Measurements from ENCODE around the gene FADS1.

FADS1 gene

DNA sequence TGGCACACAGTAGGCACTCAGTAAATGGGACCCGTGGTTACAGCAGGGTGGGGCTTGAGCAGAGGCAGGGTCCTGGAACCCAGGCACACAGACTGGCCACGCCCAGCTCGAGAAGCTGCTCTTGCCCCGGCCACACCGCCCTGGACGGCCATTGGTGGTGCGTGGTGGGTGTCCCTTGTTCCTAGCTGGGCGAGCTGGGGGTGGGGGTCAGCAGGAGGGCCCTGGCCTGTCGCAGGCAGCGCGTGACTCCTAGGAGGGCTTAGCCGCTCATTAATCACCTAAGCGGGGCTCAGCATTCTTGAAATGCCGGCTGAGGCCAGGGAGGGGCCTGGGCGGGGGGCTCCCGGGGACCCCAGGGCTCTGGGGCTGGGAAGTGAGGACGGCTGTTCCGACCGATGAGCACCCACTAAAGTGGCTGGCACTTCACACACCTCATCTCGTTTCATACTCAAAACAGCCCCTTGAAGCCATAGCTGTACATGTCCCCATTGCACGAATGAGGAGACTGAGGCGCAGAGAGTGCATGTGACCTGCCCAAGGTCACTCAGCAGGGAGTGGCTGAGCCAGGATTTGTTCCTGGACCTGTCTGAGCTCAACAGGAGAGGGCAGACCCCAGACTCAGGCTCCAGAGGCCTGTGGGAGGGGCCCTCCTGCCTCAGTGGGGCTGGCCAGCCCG, 52.7 kb downstream of the FADS1 start:
- in situ Hi-C loops (cut with MboI; ENCODE audit: low sequenced_read_pairs): no loop called here

GRCh38 chr11:61762798-61763197, 54.0 kb downstream of the FADS1 start:
- in situ Hi-C loops (cut with MboI; ENCODE audit: low sequenced_read_pairs): no loop called here

- in situ Hi-C loops (cut with MboI; ENCODE audit: low sequenced_read_pairs): no loop called here
These were observed 54.6 kb downstream of the FADS1 start for GRCh38 chr11:61762223-61762615.

DNA sequence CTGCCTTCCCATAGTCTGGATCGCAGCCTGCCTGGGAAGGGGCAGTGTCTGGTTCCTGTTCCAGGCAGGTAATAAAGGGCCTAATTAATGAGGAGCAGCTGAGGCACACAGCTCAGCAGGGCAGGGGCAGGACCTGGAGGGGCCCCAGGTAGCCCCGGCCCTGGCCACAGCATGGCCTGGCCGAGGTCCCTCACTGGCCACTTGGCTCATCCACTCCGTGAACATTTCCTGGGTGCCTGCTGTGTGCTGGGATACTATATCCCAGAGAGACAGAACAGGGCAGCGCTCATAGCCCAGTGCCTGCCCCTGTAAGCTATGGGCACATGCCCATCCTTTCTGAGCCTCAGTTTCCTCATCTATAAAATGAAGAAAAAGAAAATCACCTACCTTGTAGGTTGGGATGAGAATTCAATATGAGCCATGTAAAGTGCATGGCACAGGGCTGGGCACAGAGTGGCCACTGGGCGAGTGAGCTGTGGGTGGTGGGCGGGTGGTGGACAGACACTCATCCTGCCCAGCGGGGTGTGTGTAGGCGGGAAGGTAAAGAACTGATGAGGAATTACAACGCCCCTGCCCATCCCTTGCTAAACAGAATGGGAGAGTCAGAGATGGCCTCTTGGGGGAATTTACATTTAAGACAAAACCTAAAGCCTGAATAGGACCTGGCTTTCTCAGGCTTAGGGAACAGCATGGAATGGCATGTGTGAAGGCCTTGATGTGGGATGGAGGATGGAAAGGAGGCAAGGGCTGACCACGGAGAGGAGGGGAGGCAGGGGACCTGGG, 55.2 kb downstream of the FADS1 start:
- in situ Hi-C loops (cut with MboI; ENCODE audit: low sequenced_read_pairs): no loop called here

DNA sequence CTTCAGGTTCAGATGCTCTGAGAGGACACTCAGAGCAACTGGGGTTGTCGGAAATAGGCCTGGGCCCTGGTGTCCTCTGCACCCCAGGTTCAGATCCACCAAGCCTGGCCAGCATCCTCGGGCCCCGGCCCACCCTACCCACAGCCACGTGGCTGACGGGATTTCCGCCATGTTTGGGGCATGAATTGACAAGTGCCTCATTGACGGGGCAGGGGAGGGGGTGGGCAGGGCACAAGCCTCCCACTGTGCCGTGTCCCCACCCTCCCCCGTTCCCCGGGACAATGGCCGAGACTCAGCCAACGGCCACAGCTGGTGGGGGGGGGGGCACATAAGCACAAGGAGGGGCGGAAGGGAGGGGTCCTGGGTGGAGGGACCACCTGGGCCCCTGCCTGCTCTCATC, 55.9 kb downstream of the FADS1 start:
- in situ Hi-C loops (cut with MboI; ENCODE audit: low sequenced_read_pairs): no loop called here

- in situ Hi-C loops (cut with MboI; ENCODE audit: low sequenced_read_pairs): no loop called here
These were observed 59.5 kb downstream of the FADS1 start for GRCh38 chr11:61757213-61757862.

- in situ Hi-C loops (cut with MboI; ENCODE audit: low sequenced_read_pairs): no loop called here
These were observed 60.2 kb downstream of the FADS1 start for GRCh38 chr11:61756452-61757212.

DNA sequence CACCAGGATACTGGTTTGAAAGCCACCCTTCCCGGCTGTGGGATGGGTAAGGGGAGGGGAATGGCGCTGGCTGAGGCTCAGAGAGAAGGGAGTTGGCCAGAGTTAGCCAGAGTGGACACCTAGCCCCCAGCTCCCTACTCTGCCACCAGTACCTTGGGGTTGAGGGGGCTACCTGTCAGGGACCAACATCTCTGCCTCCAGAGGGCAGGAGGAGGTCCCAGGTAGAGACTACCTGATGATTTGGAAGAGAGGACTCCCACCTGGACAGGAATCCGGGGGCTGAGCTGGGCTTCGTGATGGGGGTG, 60.7 kb downstream of the FADS1 start:
- in situ Hi-C loops (cut with MboI; ENCODE audit: low sequenced_read_pairs): no loop called here

DNA sequence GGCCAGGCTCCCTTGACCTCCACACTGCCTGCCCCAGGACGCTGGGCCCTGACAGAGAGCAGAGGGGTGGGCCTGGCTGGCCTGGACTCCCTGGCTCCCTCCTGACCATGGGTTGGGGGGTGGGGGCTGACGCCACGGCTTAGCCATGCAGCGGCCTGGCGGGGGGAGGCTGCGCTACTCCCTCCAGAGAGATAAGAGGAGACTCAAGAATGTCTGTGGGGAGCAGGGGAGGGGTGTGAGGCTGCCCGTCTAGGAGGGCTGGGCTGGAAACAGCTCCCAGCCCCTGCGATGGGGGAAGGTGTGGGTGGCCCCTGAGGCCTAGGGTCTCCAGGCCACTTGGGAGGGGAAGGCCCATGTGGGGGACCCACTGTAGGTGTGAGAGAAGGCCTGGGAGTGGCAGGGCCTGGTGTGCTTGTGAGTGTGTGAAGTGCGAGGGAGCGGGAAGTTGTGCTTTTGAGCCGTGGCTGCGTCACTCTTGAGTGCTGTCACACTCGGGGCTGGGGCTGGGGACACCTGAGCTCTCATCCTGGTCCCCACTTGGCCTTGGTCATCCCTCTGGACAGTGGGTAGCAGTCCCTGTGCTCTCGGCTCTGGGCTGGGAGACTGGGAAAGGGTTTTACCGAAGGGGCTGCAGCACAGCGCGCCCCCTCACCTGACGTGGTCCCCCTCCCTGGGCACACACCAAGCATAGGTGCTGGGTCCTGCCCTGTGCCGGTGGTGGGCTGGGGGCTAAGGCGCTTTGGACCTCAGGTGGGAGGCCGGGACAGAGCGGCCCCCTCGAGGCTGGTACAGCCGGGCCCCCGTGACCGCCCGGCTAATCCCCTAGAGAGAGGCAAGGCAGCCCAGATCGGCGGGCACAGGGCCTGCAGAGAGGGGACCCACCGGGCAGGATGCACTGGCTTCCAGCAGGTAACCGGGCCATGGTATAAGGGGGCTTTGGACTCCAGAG, 62.0 kb downstream of the FADS1 start:
- in situ Hi-C loops (cut with MboI; ENCODE audit: low sequenced_read_pairs): no loop called here

DNA sequence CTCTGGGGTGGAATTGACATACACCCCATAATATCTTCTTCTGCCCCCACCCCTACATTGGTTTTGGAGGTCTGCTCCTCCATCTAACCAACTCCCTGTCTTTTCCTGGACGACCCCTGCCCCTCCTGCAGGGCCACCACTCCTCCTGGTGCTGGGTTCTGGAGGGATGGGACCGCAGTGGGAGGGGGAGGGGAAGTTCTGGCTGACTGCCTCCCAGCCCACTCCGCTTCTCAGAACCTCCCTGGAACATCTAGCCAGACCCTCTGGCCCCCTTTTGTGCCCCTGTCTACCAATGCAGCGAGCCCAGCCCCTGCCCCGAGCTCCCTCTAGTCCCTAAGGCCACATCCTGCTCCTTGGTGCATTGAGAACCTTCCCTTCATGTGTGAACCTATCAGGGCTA, 63.1 kb downstream of the FADS1 start:
- in situ Hi-C loops (cut with MboI; ENCODE audit: low sequenced_read_pairs): no loop called here

- in situ Hi-C loops (cut with MboI; ENCODE audit: low sequenced_read_pairs): no loop called here
These were observed 63.8 kb downstream of the FADS1 start for GRCh38 chr11:61752925-61753521.

DNA sequence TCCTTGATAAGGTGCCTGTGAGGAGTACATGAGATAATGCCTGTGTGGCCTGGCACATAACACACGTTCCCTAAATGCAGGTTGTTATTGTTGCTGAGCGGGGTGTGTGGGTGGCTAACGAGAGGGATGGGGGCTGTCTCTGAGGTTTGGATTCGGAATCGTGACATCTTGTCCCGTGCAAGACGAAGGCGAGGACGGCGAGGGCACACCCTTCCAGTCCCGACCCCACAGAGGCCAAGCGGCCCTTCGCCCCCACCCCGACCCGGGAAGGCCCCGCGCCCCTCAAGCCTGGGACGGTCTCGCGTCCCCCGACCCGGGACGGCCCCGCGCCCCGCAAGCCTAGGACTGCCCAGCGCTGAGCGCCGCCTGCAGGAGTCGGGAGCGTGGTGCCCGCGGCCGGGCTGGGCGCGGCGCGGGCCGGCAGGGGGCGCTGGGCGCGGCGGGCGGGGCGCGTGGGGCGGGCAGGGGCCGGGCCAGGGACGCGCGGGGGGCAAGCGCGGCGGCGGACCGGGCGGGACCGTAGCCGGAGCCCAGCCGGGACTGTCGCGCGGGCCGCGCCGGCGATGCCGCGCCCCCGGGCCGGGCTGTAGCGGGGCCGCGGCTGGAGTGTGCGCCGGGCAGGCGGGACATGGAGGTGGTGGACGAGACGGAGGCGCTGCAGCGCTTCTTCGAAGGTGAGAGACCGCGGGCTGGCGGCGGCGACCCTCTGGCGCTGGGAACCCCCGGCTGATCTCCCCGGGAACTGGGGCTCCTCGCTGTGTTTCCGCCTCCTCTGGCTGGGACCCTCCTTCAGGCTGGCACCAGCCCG, 64.5 kb downstream of the FADS1 start, which contains the start of gene MYRF:
Gene MYRF, plus strand, starts transcription at position 520 of the 808 bp plus-strand sequence. Its CDS starts 109 bp downstream, at position 629.
- in situ Hi-C loops (cut with MboI; ENCODE audit: low sequenced_read_pairs): no loop called here

- in situ Hi-C loops (cut with MboI; ENCODE audit: low sequenced_read_pairs): no loop called here
These were observed 65.4 kb downstream of the FADS1 start for GRCh38 chr11:61751384-61751783.

- in situ Hi-C loops (cut with MboI; ENCODE audit: low sequenced_read_pairs): no loop called here
These were observed 66.1 kb downstream of the FADS1 start for GRCh38 chr11:61750631-61751273.
